SU-DHL-6 (cell line): ENCODE data around the gene TDRD7.

Experiments used
- H2AFZ ChIP-seq: fragments of 200-600 bp; sonication (generic); 2 replicates; pipeline ENCODE4 v1.6.1; 2014; ENCODE audit warnings: low read depth, mild to moderate bottlenecking, moderate library complexity, mixed read lengths, antibody characterized with exemption, low read length; ENCODE audit not compliant: severe bottlenecking
- H3F3A ChIP-seq: fragments of 200-600 bp; shearing (Covaris generic); 2 replicates; pipeline ENCODE4 v1.6.0; 2016; ENCODE audit warnings: antibody characterized with exemption, mild to moderate bottlenecking; ENCODE audit not compliant: insufficient read depth
- H3K27ac ChIP-seq: fragments of 200-600 bp; sonication (generic); 2 replicates; pipeline ENCODE4 v1.5.1; 2016; ENCODE audit warnings: low read depth, mild to moderate bottlenecking, low read length, moderate library complexity, mixed read lengths
- H3K27me3 ChIP-seq: fragments of 200-600 bp; sonication (generic), shearing (Covaris generic); 2 replicates; pipeline ENCODE4 v1.6.0; 2014; ENCODE audit warnings: mild to moderate bottlenecking, low read length
- H3K36me3 ChIP-seq: fragments of 200-600 bp; sonication (generic); 2 replicates; pipeline ENCODE4 v1.6.1; 2014; ENCODE audit warnings: mild to moderate bottlenecking, low read length, mixed read lengths
- H3K4me2 ChIP-seq: fragments of 300-600, 200-600 bp; shearing (Covaris generic), sonication (generic); 2 replicates; pipeline ENCODE4 v1.6.0; 2014; ENCODE audit warnings: low read length, low read depth, mild to moderate bottlenecking; ENCODE audit not compliant: poor library complexity, severe bottlenecking
- H3K4me3 ChIP-seq: fragments of 200-600 bp; sonication (generic); 2 replicates; pipeline ENCODE4 v1.5.1; 2014; ENCODE audit warnings: antibody characterized with exemption, low read length, mild to moderate bottlenecking, mixed read lengths; ENCODE audit not compliant: insufficient read depth, poor library complexity, severe bottlenecking
- H3K79me2 ChIP-seq: fragments of 200-600 bp; sonication (generic); 2 replicates; pipeline ENCODE4 v1.6.1; 2014; ENCODE audit warnings: mild to moderate bottlenecking, low read length, moderate library complexity; ENCODE audit not compliant: insufficient read depth
- H3K9ac ChIP-seq: fragments of 200-600 bp; sonication (generic); 2 replicates; pipeline ENCODE4 v1.7.0; 2014; ENCODE audit warnings: mild to moderate bottlenecking, low read length
- H3K9me2 ChIP-seq: fragments of 200-600 bp; sonication (generic); replicated peaks from 2 replicates; pipeline ENCODE4 v1.6.1; 2014; ENCODE audit warnings: low read length; ENCODE audit not compliant: insufficient read depth
- H3K9me3 ChIP-seq: fragments of 200-600 bp; sonication (generic); 2 replicates; pipeline ENCODE4 v1.6.1; 2014; ENCODE audit warnings: low read length, mixed read lengths; ENCODE audit not compliant: insufficient read depth
- H4K20me1 ChIP-seq: fragments of 200-600 bp; sonication (generic); 2 replicates; pipeline ENCODE4 v1.6.1; 2014; ENCODE audit warnings: low read depth, mild to moderate bottlenecking, antibody characterized with exemption, low read length, moderate library complexity, mixed read lengths
- EZH2phosphoT487 ChIP-seq: fragments of 200-600 bp; sonication (generic), shearing (Covaris generic); conservative IDR thresholded peaks from 2 replicates; pipeline ENCODE4 v1.6.1; 2018; ENCODE audit warnings: mild to moderate bottlenecking, antibody characterized with exemption, low read length, moderate library complexity, mixed read lengths
- TF ChIP-seq, protein P1 (sequence below): fragments of 200-600 bp; sonication (generic); IDR thresholded peaks from one replicate; pipeline ENCODE4 v1.5.1; 2017; ENCODE audit warnings: antibody characterized with exemption, mild to moderate bottlenecking, low read length, moderate library complexity; ENCODE audit not compliant: insufficient read depth, poor library complexity, severe bottlenecking

The TDRD7 gene

DNA sequence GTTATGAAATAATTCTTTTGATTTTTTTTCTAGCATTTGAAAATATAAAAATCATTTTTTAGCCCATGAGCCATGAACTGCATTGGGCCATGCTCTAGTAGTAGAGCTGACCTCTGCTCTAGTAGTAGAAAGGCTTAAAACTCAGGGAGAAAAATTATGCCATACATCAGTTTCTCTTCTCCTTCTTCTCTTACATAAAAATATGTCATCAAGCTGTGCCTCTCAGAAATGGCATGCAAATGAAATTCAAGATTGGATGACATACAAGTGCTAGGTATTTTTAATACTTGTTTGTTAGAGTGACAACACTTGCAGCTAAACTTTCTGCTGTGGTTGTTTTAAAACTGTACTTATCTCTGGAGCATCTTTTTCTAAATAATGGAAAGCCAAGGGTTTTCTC, 47.4 kb downstream of the TDRD7 start:
- TF ChIP-seq, protein P1, sequence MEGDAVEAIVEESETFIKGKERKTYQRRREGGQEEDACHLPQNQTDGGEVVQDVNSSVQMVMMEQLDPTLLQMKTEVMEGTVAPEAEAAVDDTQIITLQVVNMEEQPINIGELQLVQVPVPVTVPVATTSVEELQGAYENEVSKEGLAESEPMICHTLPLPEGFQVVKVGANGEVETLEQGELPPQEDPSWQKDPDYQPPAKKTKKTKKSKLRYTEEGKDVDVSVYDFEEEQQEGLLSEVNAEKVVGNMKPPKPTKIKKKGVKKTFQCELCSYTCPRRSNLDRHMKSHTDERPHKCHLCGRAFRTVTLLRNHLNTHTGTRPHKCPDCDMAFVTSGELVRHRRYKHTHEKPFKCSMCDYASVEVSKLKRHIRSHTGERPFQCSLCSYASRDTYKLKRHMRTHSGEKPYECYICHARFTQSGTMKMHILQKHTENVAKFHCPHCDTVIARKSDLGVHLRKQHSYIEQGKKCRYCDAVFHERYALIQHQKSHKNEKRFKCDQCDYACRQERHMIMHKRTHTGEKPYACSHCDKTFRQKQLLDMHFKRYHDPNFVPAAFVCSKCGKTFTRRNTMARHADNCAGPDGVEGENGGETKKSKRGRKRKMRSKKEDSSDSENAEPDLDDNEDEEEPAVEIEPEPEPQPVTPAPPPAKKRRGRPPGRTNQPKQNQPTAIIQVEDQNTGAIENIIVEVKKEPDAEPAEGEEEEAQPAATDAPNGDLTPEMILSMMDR, result no peak
- TF ChIP-seq EZH2phosphoT487, result no peak
- H3K27ac ChIP-seq, result no peak overlapping the region

DNA sequence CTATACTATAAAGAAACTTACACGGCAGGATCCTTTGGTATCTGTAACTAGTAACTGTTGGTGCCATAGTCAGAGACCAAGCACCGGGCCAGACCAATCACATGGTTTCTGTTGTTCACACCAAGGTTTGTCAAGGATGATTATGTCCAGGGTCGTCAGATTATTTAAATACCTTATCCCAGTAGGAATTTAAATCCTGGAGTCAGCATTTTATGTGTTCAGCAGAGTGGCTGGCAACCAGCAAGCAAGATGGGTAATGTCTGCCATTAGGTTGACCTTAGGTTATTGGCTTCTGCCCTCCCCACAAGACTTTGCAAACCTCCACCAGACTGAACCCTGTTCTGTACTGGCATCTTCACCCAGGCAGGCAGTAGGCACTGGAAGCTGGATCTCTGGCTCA, 50.3 kb downstream of the TDRD7 start:
- TF ChIP-seq EZH2phosphoT487, result no peak
- TF ChIP-seq, protein P1, result no peak

More for the DNA sequence above, 47.4 kb downstream of the TDRD7 start:
- no peak overlapping the region for H3K4me2 ChIP-seq
- H4K20me1 ChIP-seq, result no peaks in the 10 kb centered on the region
- H3K27me3 ChIP-seq, result no peaks in the 10 kb centered on the region
- H3K9me3 ChIP-seq, result no peaks in the 10 kb centered on the region
- no peak overlapping the region for H2AFZ ChIP-seq
- no peaks in the 10 kb centered on the region for H3K9me2 ChIP-seq
- no peak overlapping the region for H3K4me3 ChIP-seq
- no peaks in the 10 kb centered on the region for H3K36me3 ChIP-seq
- H3F3A ChIP-seq, result no peaks in the 10 kb centered on the region
- H3K9ac ChIP-seq, result no peak overlapping the region
- H3K79me2 ChIP-seq, result no peaks in the 10 kb centered on the region

DNA sequence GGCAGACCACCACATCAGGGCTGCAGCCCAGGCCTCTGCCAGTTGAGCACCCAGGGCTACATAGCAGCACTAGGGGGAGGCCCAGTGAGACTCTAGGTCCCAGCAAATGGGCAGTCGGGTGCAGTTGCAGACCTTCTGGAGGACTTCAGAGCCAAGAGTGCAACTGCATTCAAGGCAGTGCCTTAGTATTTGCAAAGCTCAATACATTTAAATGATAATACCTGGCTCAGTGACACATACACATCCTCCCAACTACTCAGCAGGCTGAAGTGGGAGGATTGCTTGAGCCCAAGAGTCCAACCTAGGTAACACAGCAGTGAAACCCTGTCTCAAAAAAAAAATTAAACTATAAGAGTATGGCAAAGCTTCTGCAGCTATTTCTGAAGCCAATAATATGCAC, 51.0 kb downstream of the TDRD7 start:
- Histone ChIP-seq H3K9me2 (no peaks in the 10 kb centered on the region), H3K27me3 (no peaks in the 10 kb centered on the region), H3K79me2 (no peaks in the 10 kb centered on the region), H3K27ac (no peak overlapping the region), H3K9me3 (no peaks in the 10 kb centered on the region), H3K9ac (no peak overlapping the region), H3K36me3 (no peaks in the 10 kb centered on the region), H3K4me3 (no peak overlapping the region), H2AFZ (no peak overlapping the region), H3F3A (no peaks in the 10 kb centered on the region), H4K20me1 (no peaks in the 10 kb centered on the region), H3K4me2 (no peak overlapping the region)
- TF ChIP-seq, protein P1, result no peak
- no peak for TF ChIP-seq EZH2phosphoT487

More for the DNA sequence above, 50.3 kb downstream of the TDRD7 start:
- Histone ChIP-seq H3K27ac (no peak overlapping the region), H3K9me2 (no peaks in the 10 kb centered on the region), H3K27me3 (no peaks in the 10 kb centered on the region), H4K20me1 (no peaks in the 10 kb centered on the region), H3K9me3 (no peaks in the 10 kb centered on the region), H3K36me3 (no peaks in the 10 kb centered on the region), H3K79me2 (no peaks in the 10 kb centered on the region), H3K9ac (no peak overlapping the region), H3F3A (no peaks in the 10 kb centered on the region), H3K4me2 (no peak overlapping the region), H2AFZ (no peak overlapping the region), H3K4me3 (no peak overlapping the region)
